ENCODE results near the gene FOCAD. TPM values are rescaled to one million over a fixed set of nuclear protein-coding genes. Genes with fewer than 3 reads are reported as not detected.

Gene FOCAD
- total RNA-seq, 1 donor from 2014 or later, result 85.2 TPM

GRCh38 chr9:20872340-20872977 is 188.4 kb downstream of the FOCAD start:
- no peak for DNase-seq (ENCODE audit: low read depth in 2 of 2)

GRCh38 chr9:20873240-20873865 is 189.3 kb downstream of the FOCAD start:
- DNase-seq (ENCODE audit: low read depth in 2 of 2), result no peak

- DNase-seq (ENCODE audit: low read depth in 2 of 2), result no peak
Measured at GRCh38 chr9:20880271-20880670, 196.2 kb downstream of the FOCAD start.

- DNase-seq (ENCODE audit: low read depth in 2 of 2), result no peak
Measured at GRCh38 chr9:20880675-20881074, 196.6 kb downstream of the FOCAD start.

GRCh38 chr9:20884985-20885593 is 201.0 kb downstream of the FOCAD start:
- peak; percentile 48 to 66 for DNase-seq (ENCODE audit: low read depth in 2 of 2)

- peak in 1 of 2 donors; percentile 69 for DNase-seq (ENCODE audit: low read depth in 2 of 2)
Measured at GRCh38 chr9:20898885-20899554, 215.0 kb downstream of the FOCAD start.

GRCh38 chr9:20903212-20903611 is 219.2 kb downstream of the FOCAD start:
- peak in 1 of 2 donors; percentile 61 for DNase-seq (ENCODE audit: low read depth in 2 of 2)

GRCh38 chr9:20904995-20905394 is 220.9 kb downstream of the FOCAD start:
- no peak for DNase-seq (ENCODE audit: low read depth in 2 of 2)

- peak in 1 of 2 donors; percentile 20 for DNase-seq (ENCODE audit: low read depth in 2 of 2)
Measured at GRCh38 chr9:20906326-20906725, 222.3 kb downstream of the FOCAD start.

- no peak for DNase-seq (ENCODE audit: low read depth in 2 of 2)
Measured at GRCh38 chr9:20908461-20908860, 224.4 kb downstream of the FOCAD start.

GRCh38 chr9:20914556-20914955 is 230.5 kb downstream of the FOCAD start:
- no peak for DNase-seq (ENCODE audit: low read depth in 2 of 2)

GRCh38 chr9:20921362-20921761 is 237.3 kb downstream of the FOCAD start:
- DNase-seq (ENCODE audit: low read depth in 2 of 2), result no peak

GRCh38 chr9:20925256-20926045 is 241.4 kb downstream of the FOCAD start:
- no peak for DNase-seq (ENCODE audit: low read depth in 2 of 2)

- peak in 1 of 2 donors; percentile 27 for DNase-seq (ENCODE audit: low read depth in 2 of 2)
Measured at GRCh38 chr9:20929276-20929675, 245.2 kb downstream of the FOCAD start.

GRCh38 chr9:20930836-20931235 is 246.8 kb downstream of the FOCAD start:
- DNase-seq (ENCODE audit: low read depth in 2 of 2), result no peak

- peak in 1 of 2 donors; percentile 1 for DNase-seq (ENCODE audit: low read depth in 2 of 2)
Measured at GRCh38 chr9:20940447-20941173, 256.6 kb downstream of the FOCAD start.

- DNase-seq (ENCODE audit: low read depth in 2 of 2), result peak; percentile 66 to 78
Measured at GRCh38 chr9:20941174-20941690, 257.2 kb downstream of the FOCAD start.

GRCh38 chr9:20944507-20944906 is 260.4 kb downstream of the FOCAD start:
- DNase-seq (ENCODE audit: low read depth in 2 of 2), result no peak

GRCh38 chr9:20945269-20945668 is 261.2 kb downstream of the FOCAD start:
- no peak for DNase-seq (ENCODE audit: low read depth in 2 of 2)

GRCh38 chr9:20945856-20946255 is 261.8 kb downstream of the FOCAD start:
- DNase-seq (ENCODE audit: low read depth in 2 of 2), result no peak

GRCh38 chr9:20948703-20949102 is 264.6 kb downstream of the FOCAD start:
- DNase-seq (ENCODE audit: low read depth in 2 of 2), result no peak

Data from dermis microvascular lymphatic vessel endothelial cell (primary cell).